ENCODE data around the gene TUBA4B.

The TUBA4B gene

GRCh38 chr2:219216535-219216915 lies 36.5 kb upstream of the TUBA4B start:
- no peak for DNase-seq (ENCODE audit: low read depth, low spot score)

GRCh38 chr2:219218217-219218731 lies 34.8 kb upstream of the TUBA4B start:
- no peak for DNase-seq (ENCODE audit: low read depth, low spot score)
- H3K4me3 ChIP-seq (ENCODE audit: low read length), result peak overlapping the region; percentile 56

More at GRCh38 chr2:219216535-219216915, 36.5 kb upstream of the TUBA4B start:
- no peak overlapping the region for H3K4me3 ChIP-seq (ENCODE audit: low read length)

DNA sequence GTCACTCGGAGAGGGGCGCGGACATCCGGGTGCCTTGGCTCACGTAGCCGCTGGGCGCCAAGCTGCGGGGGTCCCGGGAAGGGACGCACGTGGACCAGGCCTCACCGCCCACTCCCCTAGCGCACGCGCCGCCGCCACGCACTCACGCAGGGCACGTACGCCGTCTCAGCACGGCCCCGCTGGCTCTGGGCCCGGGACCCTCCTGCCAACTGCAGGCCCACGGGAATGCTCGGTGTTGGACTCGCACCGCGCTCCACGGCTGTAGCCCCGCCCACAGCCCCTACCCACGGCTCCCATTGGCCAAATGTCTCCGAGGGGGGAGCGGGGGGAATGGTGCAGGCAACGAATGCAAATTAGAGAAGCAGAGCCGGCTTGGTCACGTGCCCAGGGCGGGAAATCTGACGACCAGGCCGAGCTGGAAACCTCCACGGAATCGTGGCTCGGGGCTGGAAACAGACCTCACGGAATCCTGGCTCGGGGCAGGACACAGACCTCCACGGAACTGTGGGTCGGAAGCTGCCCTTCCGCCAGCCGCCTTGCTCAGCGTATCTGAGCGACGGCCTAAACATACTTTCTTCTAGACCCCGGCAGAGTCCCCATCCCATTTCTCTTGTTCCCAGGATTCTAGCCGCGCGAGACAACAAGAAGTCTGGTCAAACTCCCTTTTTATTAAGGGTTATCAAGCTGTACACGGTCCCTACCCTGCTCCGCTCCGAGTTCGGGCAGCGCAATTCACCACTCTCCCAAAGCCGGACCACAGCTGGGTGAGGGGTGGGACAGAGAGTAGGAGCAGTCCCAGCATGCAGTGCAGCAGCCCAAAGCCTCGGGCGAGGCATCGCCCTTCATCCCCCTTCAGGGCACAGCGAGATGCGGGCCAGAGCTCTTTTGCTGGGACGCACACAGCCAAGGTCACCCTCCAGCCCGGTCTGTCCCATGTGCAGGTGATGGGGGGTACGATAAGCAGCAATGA lies 34.0 kb upstream of the TUBA4B start, which contains the start of gene ABCB6:
TSS of gene ABCB6 (minus strand) at position 227 of the 970 bp plus-strand sequence. CDS start 285 bp downstream, outside the sequence.
- DNase-seq (ENCODE audit: low read depth, low spot score), result peak; percentile 63

GRCh38 chr2:219219784-219220532 lies 33.1 kb upstream of the TUBA4B start:
- no peak overlapping the region for H3K4me3 ChIP-seq (ENCODE audit: low read length)
- DNase-seq (ENCODE audit: low read depth, low spot score), result no peak

More for the DNA sequence above, 34.0 kb upstream of the TUBA4B start, which contains the start of gene ABCB6:
- peak within 1 kb of the TSS; percentile 56 for H3K4me3 ChIP-seq (ENCODE audit: low read length)

- no peak for DNase-seq (ENCODE audit: low read depth, low spot score)
- H3K4me3 ChIP-seq (ENCODE audit: low read length), result no peak overlapping the region
Observed at GRCh38 chr2:219220652-219221402, 32.2 kb upstream of the TUBA4B start.

GRCh38 chr2:219221957-219222518 lies 31.0 kb upstream of the TUBA4B start:
- H3K4me3 ChIP-seq (ENCODE audit: low read length), result no peak overlapping the region
- DNase-seq (ENCODE audit: low read depth, low spot score), result no peak

GRCh38 chr2:219223831-219224610 lies 29.0 kb upstream of the TUBA4B start:
- H3K4me3 ChIP-seq (ENCODE audit: low read length), result no peak overlapping the region

GRCh38 chr2:219225350-219225749 lies 27.7 kb upstream of the TUBA4B start:
- no peak for DNase-seq (ENCODE audit: low read depth, low spot score)
- no peak overlapping the region for H3K4me3 ChIP-seq (ENCODE audit: low read length)

More at GRCh38 chr2:219223831-219224610, 29.0 kb upstream of the TUBA4B start:
- no peak for DNase-seq (ENCODE audit: low read depth, low spot score)

DNA sequence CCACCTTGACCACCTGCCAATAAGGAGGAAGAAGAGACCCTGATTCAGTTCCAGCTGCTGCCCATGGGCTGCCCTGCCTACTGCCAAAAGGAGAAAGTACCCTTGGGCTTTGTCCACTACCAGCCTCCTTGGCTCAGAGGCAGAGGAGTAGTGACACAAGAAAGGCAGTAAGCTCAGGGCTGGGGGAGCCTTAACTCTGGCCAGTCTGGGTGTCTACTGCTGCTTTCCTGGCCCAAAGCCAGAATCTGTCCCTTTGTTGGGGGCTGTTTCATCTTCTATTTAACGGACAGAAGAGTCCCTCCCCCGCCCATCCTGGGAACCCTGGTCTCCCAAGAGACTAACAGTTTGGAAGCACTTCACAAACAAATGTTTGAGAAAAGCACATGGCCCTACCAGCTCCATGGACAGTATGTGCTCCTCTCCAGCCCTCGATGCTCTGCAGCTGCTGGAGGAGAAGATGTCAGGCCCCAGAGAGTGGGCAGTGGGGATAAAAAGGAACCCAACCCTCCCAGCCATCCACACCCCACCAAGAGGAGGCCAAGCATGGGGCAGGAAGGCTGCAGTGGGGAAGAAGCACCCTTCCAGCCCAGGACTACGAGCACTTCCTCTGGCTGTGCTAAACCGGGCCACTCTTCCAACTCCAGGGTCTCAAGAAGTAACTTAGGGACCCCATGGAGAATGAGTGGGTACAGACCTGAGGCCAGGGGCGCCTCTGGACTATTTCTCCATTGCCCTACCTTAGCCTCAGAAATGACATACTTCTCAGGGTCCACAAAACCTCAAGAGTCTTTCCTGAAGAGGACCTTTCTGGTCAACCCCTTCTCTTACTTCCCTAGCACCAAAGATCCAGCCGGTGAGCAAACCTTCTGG lies 24.8 kb upstream of the TUBA4B start:
- peak overlapping the region; percentile 79 for H3K4me3 ChIP-seq (ENCODE audit: low read length)
- DNase-seq (ENCODE audit: low read depth, low spot score), result no peak

- H3K4me3 ChIP-seq (ENCODE audit: low read length), result peak overlapping the region; percentile 79
Observed at GRCh38 chr2:219228911-219229304, 24.1 kb upstream of the TUBA4B start.

DNA sequence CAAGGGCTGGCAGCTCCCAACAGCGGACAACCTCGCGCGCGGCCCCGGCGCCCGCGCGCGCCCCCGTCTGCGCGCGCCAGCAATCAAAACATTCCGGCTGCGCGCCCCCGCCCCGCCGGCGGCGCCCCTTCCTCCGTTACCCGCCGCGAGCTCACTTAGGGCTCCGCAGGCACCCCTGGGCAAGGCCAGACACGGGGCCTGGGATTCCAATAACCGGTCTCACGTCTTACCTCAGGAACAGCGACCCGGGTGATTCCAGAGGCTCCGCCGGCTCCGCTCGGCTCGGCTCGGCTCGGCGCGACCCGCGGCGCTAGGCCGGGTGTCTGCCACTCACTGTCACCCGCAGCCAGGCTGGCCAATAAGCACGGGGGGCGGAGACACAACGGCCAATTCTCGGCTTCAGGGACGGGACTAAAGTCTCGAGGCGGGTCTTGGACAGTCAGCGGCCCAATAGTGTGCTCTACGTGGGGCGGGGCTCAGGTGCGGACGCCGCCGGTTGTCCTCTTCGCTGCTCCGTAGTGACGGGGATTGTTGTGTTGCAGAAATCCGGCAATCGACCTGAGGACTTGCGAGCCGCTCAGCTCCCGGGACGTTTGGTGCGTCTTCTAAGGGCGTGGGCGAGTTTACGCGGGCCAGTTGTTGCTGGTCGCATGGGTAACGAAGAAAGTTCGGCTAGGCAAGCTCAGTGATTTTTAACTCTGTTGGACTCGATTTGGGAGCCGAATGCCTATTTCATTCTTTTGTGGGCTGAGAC lies 23.6 kb upstream of the TUBA4B start, which contains the start of the genes ANKZF1 and ATG9A:
TSS of gene ANKZF1 (plus strand) at position 502 of the 754 bp plus-strand sequence. CDS start 452 bp downstream, outside the sequence.
TSS of gene ATG9A (minus strand) at position 332 of the 754 bp plus-strand sequence. CDS start 1,612 bp downstream, outside the sequence.
- peak within 1 kb of the TSS; percentile 79 for H3K4me3 ChIP-seq (ENCODE audit: low read length)
- peak; percentile 97 for DNase-seq (ENCODE audit: low read depth, low spot score)

More at GRCh38 chr2:219228911-219229304, 24.1 kb upstream of the TUBA4B start:
- DNase-seq (ENCODE audit: low read depth, low spot score), result no peak

DNA sequence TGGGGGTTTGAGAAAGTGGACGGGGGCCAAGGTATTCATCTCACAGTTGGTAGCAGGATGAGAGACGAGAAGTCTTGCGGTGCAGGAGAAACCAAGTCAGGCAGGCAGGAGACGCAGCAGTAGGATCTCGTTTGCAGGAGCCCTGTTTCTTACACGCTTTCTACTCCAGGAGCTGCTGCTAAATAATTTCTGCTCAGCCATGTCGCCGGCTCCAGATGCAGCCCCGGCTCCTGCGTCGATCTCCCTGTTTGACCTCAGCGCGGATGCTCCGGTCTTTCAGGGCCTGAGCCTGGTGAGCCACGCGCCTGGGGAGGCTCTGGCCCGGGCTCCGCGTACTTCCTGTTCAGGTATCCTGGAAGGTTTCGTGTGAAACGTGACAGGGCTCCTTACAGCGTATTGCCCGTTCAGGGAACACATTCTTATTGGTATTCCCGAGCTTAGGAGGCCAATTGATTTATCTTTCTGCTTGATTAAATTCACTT lies 22.9 kb upstream of the TUBA4B start:
- H3K4me3 ChIP-seq (ENCODE audit: low read length), result peak overlapping the region; percentile 79

DNA sequence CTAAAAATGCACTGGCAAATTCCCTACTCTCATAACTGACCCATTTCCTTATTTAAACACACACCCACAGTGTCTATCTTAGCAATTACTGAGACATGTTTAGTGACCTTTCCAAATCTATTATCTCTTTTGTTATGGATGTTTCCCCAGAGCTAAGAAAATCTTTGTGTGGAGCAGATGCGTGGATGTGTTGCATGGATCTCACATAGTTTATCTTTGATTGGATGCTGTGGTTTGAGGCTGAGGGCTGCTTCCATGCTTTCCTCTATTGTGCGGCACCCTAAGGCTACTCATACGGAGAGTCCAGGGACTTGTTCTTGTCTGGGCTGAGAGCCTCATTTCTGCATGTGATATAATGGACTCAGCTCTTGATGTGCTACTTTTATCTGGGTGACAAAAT lies 18.7 kb upstream of the TUBA4B start:
- no peak for DNase-seq (ENCODE audit: low read depth, low spot score)
- H3K4me3 ChIP-seq (ENCODE audit: low read length), result no peak overlapping the region

More for the DNA sequence above, 22.9 kb upstream of the TUBA4B start:
- no peak for DNase-seq (ENCODE audit: low read depth, low spot score)

DNA sequence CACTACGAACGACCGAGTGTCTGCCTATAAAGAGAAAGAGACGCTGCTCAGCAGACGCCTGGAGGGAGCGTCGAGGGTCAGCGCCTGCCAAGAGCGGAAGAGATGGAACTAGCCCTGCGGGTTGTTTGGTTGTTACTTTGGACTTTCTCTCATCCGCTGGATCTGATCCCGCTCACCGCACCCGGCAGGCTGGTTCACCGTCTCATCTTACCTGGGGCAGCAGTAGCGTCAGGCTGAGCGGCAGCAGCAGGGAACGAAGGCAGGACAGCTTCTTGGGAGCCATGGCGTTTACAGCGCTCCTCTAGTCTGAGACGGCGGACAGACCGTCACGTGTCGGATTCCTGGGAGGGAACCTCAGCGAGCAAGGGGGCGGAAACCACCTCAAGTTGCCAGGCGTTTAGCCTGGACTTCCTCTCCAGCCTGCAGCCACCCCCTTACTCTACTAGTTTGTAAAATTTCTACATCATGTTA lies 9.7 kb upstream of the TUBA4B start:
- no peak overlapping the region for H3K4me3 ChIP-seq (ENCODE audit: low read length)
- no peak for DNase-seq (ENCODE audit: low read depth, low spot score)

DNA sequence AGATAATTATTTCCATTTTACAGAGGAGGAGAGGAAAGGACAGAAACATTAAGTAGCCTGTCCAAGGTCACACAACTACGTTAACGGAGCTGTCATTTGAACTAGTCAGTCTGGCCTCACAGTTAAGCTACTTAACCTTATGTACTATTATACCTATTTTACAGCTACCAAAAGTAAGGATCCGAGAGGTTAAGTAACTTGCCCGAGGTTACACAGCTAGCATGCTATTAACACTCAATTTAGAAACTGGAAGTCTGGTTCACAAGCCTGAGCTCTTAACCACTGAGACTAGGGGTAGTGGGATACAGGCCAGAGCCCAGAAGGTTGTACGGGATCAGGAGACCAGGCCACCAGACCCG lies 8.3 kb upstream of the TUBA4B start:
- DNase-seq (ENCODE audit: low read depth, low spot score), result no peak
- peak overlapping the region; percentile 89 for H3K4me3 ChIP-seq (ENCODE audit: low read length)

Data from Jurkat, Clone E6-1 (cell line).